GM19240 (cell line): ENCODE data around the gene TMC8.

Experiments
- DNase-seq: peaks from one replicate; pipeline ENCODE4 v3.0.0; 2011; ENCODE audit warnings: low spot score; ENCODE audit not compliant: insufficient read length

TMC8 gene

GRCh38 chr17:78124081-78124835 lies 6.3 kb upstream of the TMC8 start:
- peak; percentile 62 for DNase-seq

GRCh38 chr17:78124836-78125137 lies 5.8 kb upstream of the TMC8 start:
- DNase-seq, result no peak

GRCh38 chr17:78125138-78125913 lies 5.2 kb upstream of the TMC8 start:
- no peak for DNase-seq

GRCh38 chr17:78125976-78126894 lies 4.3 kb upstream of the TMC8 start:
- no peak for DNase-seq

GRCh38 chr17:78126895-78127238 lies 3.7 kb upstream of the TMC8 start:
- DNase-seq, result no peak

GRCh38 chr17:78127239-78127887 lies 3.2 kb upstream of the TMC8 start:
- peak; percentile 63 for DNase-seq

- no peak for DNase-seq
These were observed 2.6 kb upstream of the TMC8 start for GRCh38 chr17:78127888-78128550.

- no peak for DNase-seq
These were observed 1.8 kb upstream of the TMC8 start, which contains the start of gene TMC6 for GRCh38 chr17:78128551-78129350. TMC6 (minus strand) TSS chr17:78128755; CDS start chr17:78126832, 1,923 bp downstream.

GRCh38 chr17:78129351-78130089 lies 1.1 kb upstream of the TMC8 start:
- DNase-seq, result no peak

GRCh38 chr17:78130090-78130436 lies 508 bp upstream of the TMC8 start:
- DNase-seq, result no peak

- DNase-seq, result no peak
These were observed 857 bp downstream of the TMC8 start for GRCh38 chr17:78131172-78132083.

- no peak for DNase-seq
These were observed 1.6 kb downstream of the TMC8 start for GRCh38 chr17:78132084-78132676.

GRCh38 chr17:78132767-78133178 lies 2.2 kb downstream of the TMC8 start:
- DNase-seq, result no peak

- DNase-seq, result no peak
These were observed 2.8 kb downstream of the TMC8 start for GRCh38 chr17:78133179-78133951.

GRCh38 chr17:78133971-78134898 lies 3.7 kb downstream of the TMC8 start:
- no peak for DNase-seq

- DNase-seq, result no peak
These were observed 4.4 kb downstream of the TMC8 start for GRCh38 chr17:78134899-78135385.
